Progenitor cell of endocrine pancreas (in vitro differentiated cells): Measurements from ENCODE around the gene CAMK4. TPM values are rescaled to one million over a fixed set of nuclear protein-coding genes. Genes with fewer than 3 reads are reported as not detected.

ENCODE experiments used
- DNase-seq: peaks from one replicate; pipeline ENCODE4 v3.0.0; 2021; ENCODE audit warnings: low spot score; ENCODE audit not compliant: unreplicated experiment
- H3K27ac Mint-ChIP-seq: 2 replicates; pipeline ENCODE4 v1.8.0; 2021; ENCODE audit warnings: mild to moderate bottlenecking, moderate library complexity, mixed read lengths
- H3K27me3 Mint-ChIP-seq: 2 replicates; pipeline ENCODE4 v1.8.0; 2021; ENCODE audit warnings: mixed read lengths
- H3K36me3 Mint-ChIP-seq: 2 replicates; pipeline ENCODE4 v1.8.0; 2022; ENCODE audit warnings: mixed read lengths; ENCODE audit not compliant: insufficient read depth
- H3K4me1 Mint-ChIP-seq: 2 replicates; pipeline ENCODE4 v1.8.0; 2021; ENCODE audit warnings: low read depth, mixed read lengths
- H3K4me3 Mint-ChIP-seq: 2 replicates; pipeline ENCODE4 v1.8.0; 2021; ENCODE audit warnings: low read depth, mild to moderate bottlenecking, moderate library complexity, mixed read lengths
- H3K9me3 Mint-ChIP-seq: 2 replicates; pipeline ENCODE4 v1.8.0; 2021; ENCODE audit warnings: low read depth, mixed read lengths
- total RNA-seq: library from RNA; stranded (reverse); gene quantifications from 2 replicates; pipeline ENCODE4 v1.2.1, GENCODE V29; 2021
- TF ChIP-seq, protein P1 (sequence below): fragments of 200-600 bp; sonication (generic); IDR thresholded peaks from one replicate; pipeline ENCODE4 v1.5.0; 2021; ENCODE audit warnings: antibody characterized with exemption, mild to moderate bottlenecking; ENCODE audit not compliant: unreplicated experiment

The CAMK4 gene
- total RNA-seq, 1 donor from 2014 or later = 2.3 TPM

GRCh38 chr5:111229221-111229835 is 5.1 kb downstream of the CAMK4 start:
- Mint-ChIP-seq H3K27ac (no peak overlapping the region), H3K4me3 (no peak overlapping the region), H3K27me3 (peaks cover 44% of the 10 kb centered on the region), H3K4me1 (peaks cover 1% of the 10 kb centered on the region), H3K9me3 (no peaks in the 10 kb centered on the region), H3K36me3 (no peaks in the 10 kb centered on the region)
- TF ChIP-seq, protein P1, sequence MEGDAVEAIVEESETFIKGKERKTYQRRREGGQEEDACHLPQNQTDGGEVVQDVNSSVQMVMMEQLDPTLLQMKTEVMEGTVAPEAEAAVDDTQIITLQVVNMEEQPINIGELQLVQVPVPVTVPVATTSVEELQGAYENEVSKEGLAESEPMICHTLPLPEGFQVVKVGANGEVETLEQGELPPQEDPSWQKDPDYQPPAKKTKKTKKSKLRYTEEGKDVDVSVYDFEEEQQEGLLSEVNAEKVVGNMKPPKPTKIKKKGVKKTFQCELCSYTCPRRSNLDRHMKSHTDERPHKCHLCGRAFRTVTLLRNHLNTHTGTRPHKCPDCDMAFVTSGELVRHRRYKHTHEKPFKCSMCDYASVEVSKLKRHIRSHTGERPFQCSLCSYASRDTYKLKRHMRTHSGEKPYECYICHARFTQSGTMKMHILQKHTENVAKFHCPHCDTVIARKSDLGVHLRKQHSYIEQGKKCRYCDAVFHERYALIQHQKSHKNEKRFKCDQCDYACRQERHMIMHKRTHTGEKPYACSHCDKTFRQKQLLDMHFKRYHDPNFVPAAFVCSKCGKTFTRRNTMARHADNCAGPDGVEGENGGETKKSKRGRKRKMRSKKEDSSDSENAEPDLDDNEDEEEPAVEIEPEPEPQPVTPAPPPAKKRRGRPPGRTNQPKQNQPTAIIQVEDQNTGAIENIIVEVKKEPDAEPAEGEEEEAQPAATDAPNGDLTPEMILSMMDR = no peak
- DNase-seq = no peak

DNA sequence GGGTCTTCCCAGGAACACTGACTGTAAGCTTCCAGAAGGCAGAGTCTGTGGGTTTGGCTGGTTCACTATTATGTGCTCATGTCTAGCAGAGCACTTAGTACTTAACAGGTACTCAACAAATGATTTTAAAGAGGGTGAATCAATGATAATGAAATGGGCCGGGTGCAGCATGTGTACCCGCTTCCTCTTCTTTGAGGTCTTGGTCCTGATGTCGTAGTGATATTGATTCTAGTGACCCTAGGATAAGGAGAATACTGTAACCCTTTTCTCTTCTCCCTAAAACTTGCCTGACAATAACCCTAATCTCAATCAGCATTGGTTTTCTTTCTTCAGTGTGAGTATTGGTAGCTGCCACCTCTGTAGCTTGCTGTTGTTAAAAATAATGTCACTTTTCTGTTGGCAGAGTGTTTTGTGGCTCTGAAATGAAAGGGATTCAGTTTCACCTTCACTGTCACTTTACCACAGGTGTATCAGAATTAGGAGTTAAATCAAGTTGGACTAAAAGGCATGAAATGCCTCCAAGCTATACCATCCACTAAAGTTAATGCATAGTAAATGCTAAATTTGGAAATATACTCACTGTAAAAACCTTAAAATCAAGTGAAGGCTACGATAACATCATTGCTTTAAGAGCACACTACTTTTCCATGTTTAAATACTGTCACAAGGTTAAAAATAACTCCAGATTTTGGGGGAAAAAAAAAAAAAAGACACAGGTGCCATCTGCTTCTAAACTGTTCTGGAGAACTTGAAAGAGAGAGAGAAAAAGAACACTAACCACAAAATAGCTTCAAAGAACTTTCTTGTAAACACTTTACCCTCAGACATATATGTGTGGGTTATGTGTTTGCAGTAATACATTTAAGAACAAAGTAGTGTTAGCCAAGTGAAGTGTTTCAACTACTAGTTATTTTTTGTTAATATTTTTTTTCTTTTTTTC is 6.0 kb downstream of the CAMK4 start:
- Mint-ChIP-seq H3K9me3 (no peaks in the 10 kb centered on the region), H3K36me3 (no peaks in the 10 kb centered on the region), H3K4me1 (no peaks in the 10 kb centered on the region), H3K4me3 (no peak overlapping the region), H3K27me3 (peaks cover 38% of the 10 kb centered on the region), H3K27ac (no peak overlapping the region)
- DNase-seq = no peak
- TF ChIP-seq, protein P1 = no peak

GRCh38 chr5:111231119-111231518 is 6.9 kb downstream of the CAMK4 start:
- no peaks in the 10 kb centered on the region for H3K9me3 Mint-ChIP-seq

DNA sequence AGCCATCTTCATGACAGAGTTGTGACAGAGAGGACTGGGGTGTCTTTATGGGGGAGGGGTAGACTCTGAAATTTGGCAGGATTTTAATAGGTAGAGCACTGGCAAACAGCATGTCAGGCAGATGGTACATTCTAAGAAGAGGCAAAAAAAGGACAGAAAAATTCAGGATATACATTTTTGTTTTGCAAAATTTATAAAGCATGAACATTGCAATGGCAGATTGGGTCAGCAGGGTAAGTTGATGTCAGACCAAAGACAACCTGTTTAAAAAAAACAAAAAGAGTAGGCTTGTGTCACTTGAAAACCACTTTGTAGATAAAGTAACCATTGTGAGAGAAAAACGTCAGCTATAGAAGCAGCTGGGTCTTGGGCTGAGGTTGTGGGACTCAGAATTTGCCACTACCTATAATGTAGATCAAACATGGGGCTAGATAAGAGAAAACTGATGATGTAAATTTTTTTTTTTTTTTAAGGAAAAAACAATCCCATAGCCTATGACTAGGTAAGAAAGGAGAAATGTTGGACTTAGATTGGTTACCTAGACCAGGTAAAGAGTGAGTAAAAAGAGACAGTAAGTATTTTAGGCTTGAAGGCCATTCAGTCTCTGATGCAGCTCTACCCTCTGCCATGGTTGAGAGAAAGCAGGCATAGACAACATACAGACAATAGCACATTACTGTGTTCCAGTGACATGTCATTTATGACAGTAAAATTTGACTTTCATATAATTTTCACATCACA is 8.3 kb downstream of the CAMK4 start:
- Mint-ChIP-seq H3K4me3 (no peak overlapping the region), H3K27me3 (peaks cover 15% of the 10 kb centered on the region), H3K36me3 (no peaks in the 10 kb centered on the region), H3K9me3 (no peaks in the 10 kb centered on the region), H3K27ac (no peak overlapping the region), H3K4me1 (no peaks in the 10 kb centered on the region)
- no peak for DNase-seq
- TF ChIP-seq, protein P1 = no peak

More at GRCh38 chr5:111231119-111231518, 6.9 kb downstream of the CAMK4 start:
- no peaks in the 10 kb centered on the region for H3K36me3 Mint-ChIP-seq
- H3K4me1 Mint-ChIP-seq = no peaks in the 10 kb centered on the region
- DNase-seq = no peak
- peaks cover 28% of the 10 kb centered on the region for H3K27me3 Mint-ChIP-seq
- TF ChIP-seq, protein P1 = no peak
- H3K4me3 Mint-ChIP-seq = no peak overlapping the region
- no peak overlapping the region for H3K27ac Mint-ChIP-seq

- Mint-ChIP-seq H3K27ac (no peak overlapping the region), H3K4me1 (no peaks in the 10 kb centered on the region), H3K27me3 (peaks cover 10% of the 10 kb centered on the region), H3K9me3 (no peaks in the 10 kb centered on the region), H3K4me3 (no peak overlapping the region), H3K36me3 (no peaks in the 10 kb centered on the region)
- DNase-seq = no peak
- TF ChIP-seq, protein P1 = no peak
Measured at GRCh38 chr5:111233052-111233374, 8.8 kb downstream of the CAMK4 start.
